Esophagus muscularis mucosa (tissue), 4 donors: ENCODE measurements around the gene ENTPD3. TPM values are rescaled to one million over a fixed set of nuclear protein-coding genes. Genes with fewer than 3 reads are reported as not detected.

ENCODE experiments used
- DNase-seq: peaks from one replicate; pipeline ENCODE4 v3.0.0-alpha.2; 2017; ENCODE audit errors: extremely low spot score
- H3K27ac ChIP-seq, 4 donors: fragments of 200-600 bp; sonication (generic); replicated peaks in 1 of 4; 1 replicate in 3 of 4; 2 replicates in 1 of 4; pipeline ENCODE4 v1.5.1; 2016 to 2019; ENCODE audit warnings: mild to moderate bottlenecking in 1 of 4
- H3K27me3 ChIP-seq, 4 donors: fragments of 200-600 bp; sonication (generic); one replicate each; pipeline versions ENCODE4 v1.5.1 to v1.6.0; 2016 to 2019
- H3K36me3 ChIP-seq, 4 donors: fragments of 200-600 bp; sonication (generic); one replicate each; pipeline ENCODE4 v1.5.1; 2016 to 2019
- H3K4me1 ChIP-seq, 4 donors: fragments of 200-600 bp; sonication (generic); one replicate each; pipeline ENCODE4 v1.5.1; 2016 to 2019
- H3K4me3 ChIP-seq, 4 donors: fragments of 200-600 bp; sonication (generic); 1 replicate in 2 of 4; 2 replicates in 2 of 4; pipeline ENCODE4 v1.5.1; 2016 to 2019; ENCODE audit warnings: mild to moderate bottlenecking in 4 of 4, moderate library complexity in 1 of 4
- H3K9me3 ChIP-seq, 4 donors: fragments of 200-600 bp; sonication (generic); 1 replicate in 3 of 4; 2 replicates in 1 of 4; pipeline ENCODE4 v1.5.1; 2016 to 2019
- EP300 ChIP-seq: sonication (generic); formaldehyde crosslinking; IDR thresholded peaks from one replicate; pipeline ENCODE4 v1.6.1; 2017; ENCODE audit warnings: antibody characterized with exemption
- POLR2A ChIP-seq: fragments of 450-650 bp; IDR thresholded peaks from one replicate; pipeline ENCODE4 v1.6.1; 2017; ENCODE audit warnings: antibody characterized with exemption, moderate library complexity, mild to moderate bottlenecking, low read depth
- POLR2AphosphoS5 ChIP-seq, 2 donors: sonication (generic); formaldehyde crosslinking; IDR thresholded peaks; one replicate each; pipeline ENCODE4 v1.6.1; 2017; ENCODE audit warnings: antibody characterized with exemption in 2 of 2
- WGBS: methylation state at CpG from one replicate; pipeline ENCODE4 v1.1.5; 2018; 5-methylcytosine and 5-hydroxymethylcytosine counted together
- intact Hi-C: fragments of 100-400 bp; cut with DNase I; formaldehyde crosslinking; loops from one replicate; pipeline ENCODE4 v1.15.1; 2023
- total RNA-seq, 4 donors: library from RNA; depleted of rRNA; stranded (reverse); fragments of >200 nt; gene quantifications; one replicate each; pipeline versions ENCODE4 v1.1.0 to v1.2.1, GENCODE V29; 2016
- TF ChIP-seq, protein P1 (sequence below), 3 experiments: fragments of 200-600 bp in 2 of 3; fragments of 450-650 bp in 1 of 3; sonication (generic) in 2 of 3; IDR thresholded peaks; one replicate each; pipeline ENCODE4 v1.5.1; 2017 to 2019; ENCODE audit warnings: antibody characterized with exemption in 3 of 3, mild to moderate bottlenecking in 2 of 3, moderate library complexity in 1 of 3

The ENTPD3 gene
- total RNA-seq, 4 donors from 2014 or later, result 1.7 to 3.6 (median 2.1) TPM

GRCh38 chr3:40450438-40450837 is 63.5 kb downstream of the ENTPD3 start:
- Histone ChIP-seq H3K4me3 (no peak overlapping the region), H3K4me1 (peaks cover 13 to 19% (median 17%) of the 10 kb centered on the region in 4 donors), H3K9me3 (no peaks in the 10 kb centered on the region), H3K27ac (no peak overlapping the region), H3K36me3 (peaks cover 7 to 23% (median 11%) of the 10 kb centered on the region in 4 donors), H3K27me3 (no peaks in the 10 kb centered on the region)
- WGBS, result 76% methylated on average over 2 of the region's 2 CpGs
- no peak for TF ChIP-seq POLR2A
- TF ChIP-seq EP300, result no peak
- TF ChIP-seq, protein P1, sequence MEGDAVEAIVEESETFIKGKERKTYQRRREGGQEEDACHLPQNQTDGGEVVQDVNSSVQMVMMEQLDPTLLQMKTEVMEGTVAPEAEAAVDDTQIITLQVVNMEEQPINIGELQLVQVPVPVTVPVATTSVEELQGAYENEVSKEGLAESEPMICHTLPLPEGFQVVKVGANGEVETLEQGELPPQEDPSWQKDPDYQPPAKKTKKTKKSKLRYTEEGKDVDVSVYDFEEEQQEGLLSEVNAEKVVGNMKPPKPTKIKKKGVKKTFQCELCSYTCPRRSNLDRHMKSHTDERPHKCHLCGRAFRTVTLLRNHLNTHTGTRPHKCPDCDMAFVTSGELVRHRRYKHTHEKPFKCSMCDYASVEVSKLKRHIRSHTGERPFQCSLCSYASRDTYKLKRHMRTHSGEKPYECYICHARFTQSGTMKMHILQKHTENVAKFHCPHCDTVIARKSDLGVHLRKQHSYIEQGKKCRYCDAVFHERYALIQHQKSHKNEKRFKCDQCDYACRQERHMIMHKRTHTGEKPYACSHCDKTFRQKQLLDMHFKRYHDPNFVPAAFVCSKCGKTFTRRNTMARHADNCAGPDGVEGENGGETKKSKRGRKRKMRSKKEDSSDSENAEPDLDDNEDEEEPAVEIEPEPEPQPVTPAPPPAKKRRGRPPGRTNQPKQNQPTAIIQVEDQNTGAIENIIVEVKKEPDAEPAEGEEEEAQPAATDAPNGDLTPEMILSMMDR (IDR thresholded peaks at IDR 0.05), result no peak
- no peak for TF ChIP-seq POLR2AphosphoS5 (IDR thresholded peaks at IDR 0.05)
- DNase-seq, result no peak
- intact Hi-C loops, result loop anchor here (5.0 kb wide), 1 partner anchor 143 kb away; the partner anchor contains the start of gene EIF1B

DNA sequence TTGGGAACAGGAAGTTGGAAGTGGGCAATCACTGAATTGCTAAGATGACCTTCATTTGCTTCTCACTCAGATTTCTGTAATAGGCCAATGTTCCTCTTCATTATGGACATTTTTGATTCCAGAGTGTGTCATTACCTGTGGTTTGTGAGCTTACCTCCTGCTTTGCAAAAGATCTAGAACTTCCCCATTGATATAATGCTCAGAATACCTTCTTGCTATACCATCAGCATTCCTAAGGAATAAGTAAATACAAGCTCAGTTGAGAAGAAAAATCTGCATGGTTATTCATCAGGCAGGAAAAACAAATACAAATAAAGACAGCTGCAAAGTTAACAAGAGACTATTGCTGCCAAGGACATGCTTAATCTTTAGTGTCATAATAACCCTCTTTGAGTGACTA is 64.6 kb downstream of the ENTPD3 start:
- Histone ChIP-seq H3K36me3 (peaks cover 0 to 15% (median 2%) of the 10 kb centered on the region in 4 donors), H3K4me3 (no peak overlapping the region), H3K27me3 (no peaks in the 10 kb centered on the region), H3K27ac (peak overlapping the region in 1 of 4 donors; percentile 90), H3K4me1 (peaks cover 18 to 26% (median 22%) of the 10 kb centered on the region in 4 donors), H3K9me3 (no peaks in the 10 kb centered on the region)
- DNase-seq, result no peak
- intact Hi-C loops, result loop anchor here (5.0 kb wide), 1 partner anchor 144 kb away; the partner anchor contains the start of gene EIF1B
- TF ChIP-seq POLR2AphosphoS5 (IDR thresholded peaks at IDR 0.05) (no peak), POLR2A (no peak)
- TF ChIP-seq, protein P1 (IDR thresholded peaks at IDR 0.05), result no peak

GRCh38 chr3:40452057-40452456 is 65.1 kb downstream of the ENTPD3 start:
- H3K27ac ChIP-seq, result peak overlapping the region; percentile 88 to 95 (median 90)
- intact Hi-C loops, result loop anchor here (5.0 kb wide), 1 partner anchor 145 kb away; the partner anchor contains the start of gene EIF1B
- TF ChIP-seq, protein P1 (IDR thresholded peaks at IDR 0.05), result no peak
- TF ChIP-seq EP300, result no peak
- peak overlapping the region; percentile 63 to 80 (median 72) for H3K4me3 ChIP-seq
- no peaks in the 10 kb centered on the region for H3K9me3 ChIP-seq
- H3K4me1 ChIP-seq, result peaks cover 20 to 27% (median 23%) of the 10 kb centered on the region in 4 donors
- peaks cover 0 to 14% (median 0%) of the 10 kb centered on the region in 4 donors for H3K36me3 ChIP-seq
- no peaks in the 10 kb centered on the region for H3K27me3 ChIP-seq
- WGBS, result 82% methylated on average over 1 of the region's 1 CpG
- no peak for DNase-seq

DNA sequence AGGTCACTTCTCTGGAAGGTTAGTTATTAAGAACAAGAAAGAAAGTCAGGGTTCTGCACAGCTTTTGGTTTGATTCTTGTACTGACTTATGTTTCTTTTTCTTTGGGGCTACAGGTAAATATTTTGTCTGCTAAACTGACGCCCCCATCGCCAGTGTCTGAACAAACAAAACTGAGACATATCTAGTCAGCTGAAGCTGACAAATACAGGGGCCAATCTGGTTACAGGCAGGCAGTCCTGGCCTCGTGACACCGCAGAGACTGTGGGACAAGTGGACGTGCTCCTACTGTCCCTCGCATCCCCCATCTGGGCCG is 65.5 kb downstream of the ENTPD3 start:
- no peaks in the 10 kb centered on the region for H3K9me3 ChIP-seq
- no peak for DNase-seq
- 0% methylated on average over 7 of the region's 7 CpGs for WGBS
- peaks cover 20 to 27% (median 23%) of the 10 kb centered on the region in 4 donors for H3K4me1 ChIP-seq
- H3K27ac ChIP-seq, result peak overlapping the region; percentile 88 to 95 (median 90)
- no peaks in the 10 kb centered on the region for H3K27me3 ChIP-seq
- H3K36me3 ChIP-seq, result peaks cover 0 to 14% (median 0%) of the 10 kb centered on the region in 4 donors
- intact Hi-C loops, result loop anchor here (5.0 kb wide), 1 partner anchor 145 kb away; the partner anchor contains the start of gene EIF1B
- TF ChIP-seq EP300 (no peak), POLR2A (no peak), POLR2AphosphoS5 (IDR thresholded peaks at IDR 0.05) (no peak)
- TF ChIP-seq, protein P1 (IDR thresholded peaks at IDR 0.05), result no peak
- peak overlapping the region; percentile 63 to 80 (median 72) for H3K4me3 ChIP-seq
